HTR-8/SVneo (cell line): ENCODE data around the gene CFAP221.

Experiments
- DNase-seq: peaks from one replicate; pipeline ENCODE4 v3.0.0; 2011; ENCODE audit warnings: low spot score, mixed read lengths; ENCODE audit not compliant: insufficient read length
- FAIRE-seq: peaks from 2 replicates; lab custom pipeline; 2011; peaks lifted over from hg19 to GRCh38; lab: Jason Lieb, UNC

CFAP221 gene

GRCh38 chr2:119544075-119544938 is at the start of gene CFAP221:
Gene CFAP221, plus strand, starts transcription at chr2:119544449. Its CDS starts 1,683 bp downstream, at chr2:119546132.
- DNase-seq (peak; percentile 63), FAIRE-seq (peak; percentile 28)

- FAIRE-seq (no peak), DNase-seq (no peak)
These were observed 48.3 kb upstream of the CFAP221 start for GRCh38 chr2:119495948-119496347.

GRCh38 chr2:119496682-119497081 is 47.6 kb upstream of the CFAP221 start:
- FAIRE-seq: no peak
- DNase-seq: no peak

GRCh38 chr2:119508756-119509155 is 35.5 kb upstream of the CFAP221 start:
- no peak for DNase-seq
- FAIRE-seq: no peak

- no peak for FAIRE-seq
- no peak for DNase-seq
These were observed 32.3 kb upstream of the CFAP221 start for GRCh38 chr2:119511989-119512388.

- FAIRE-seq (no peak), DNase-seq (no peak)
These were observed 31.3 kb upstream of the CFAP221 start for GRCh38 chr2:119512946-119513345.

GRCh38 chr2:119513832-119514231 is 30.4 kb upstream of the CFAP221 start:
- DNase-seq (no peak), FAIRE-seq (no peak)

- FAIRE-seq: no peak
- DNase-seq: no peak
These were observed 28.1 kb upstream of the CFAP221 start for GRCh38 chr2:119516121-119516520.

GRCh38 chr2:119517433-119517832 is 26.8 kb upstream of the CFAP221 start:
- FAIRE-seq: no peak
- DNase-seq: peak; percentile 49

- DNase-seq: no peak
- no peak for FAIRE-seq
These were observed 25.7 kb upstream of the CFAP221 start for GRCh38 chr2:119518401-119519056.

- FAIRE-seq: no peak
- DNase-seq: no peak
These were observed 25.2 kb upstream of the CFAP221 start for GRCh38 chr2:119519057-119519408.

- no peak for FAIRE-seq
- no peak for DNase-seq
These were observed 23.4 kb upstream of the CFAP221 start for GRCh38 chr2:119520696-119521432.

GRCh38 chr2:119521433-119522050 is 22.7 kb upstream of the CFAP221 start:
- no peak for FAIRE-seq

GRCh38 chr2:119522671-119523070 is 21.6 kb upstream of the CFAP221 start:
- DNase-seq: no peak
- no peak for FAIRE-seq

More at GRCh38 chr2:119521433-119522050, 22.7 kb upstream of the CFAP221 start:
- DNase-seq: no peak

GRCh38 chr2:119523383-119523951 is 20.8 kb upstream of the CFAP221 start:
- DNase-seq (no peak), FAIRE-seq (no peak)

- FAIRE-seq (no peak), DNase-seq (no peak)
These were observed 20.1 kb upstream of the CFAP221 start, which contains the start of gene SCTR for GRCh38 chr2:119523952-119524694. Gene SCTR, minus strand, starts transcription at chr2:119524483. Its CDS starts 257 bp downstream, at chr2:119524226.

- DNase-seq: no peak
- FAIRE-seq: no peak
These were observed 18.6 kb upstream of the CFAP221 start for GRCh38 chr2:119525614-119526013.

- FAIRE-seq (no peak), DNase-seq (no peak)
These were observed 16.2 kb upstream of the CFAP221 start for GRCh38 chr2:119527999-119528398.

GRCh38 chr2:119531292-119531691 is 13.0 kb upstream of the CFAP221 start:
- DNase-seq: no peak
- FAIRE-seq: no peak
